HG02884 (cell line): ENCODE measurements around the gene GFM1.

Source experiments
- ATAC-seq: cut with Tn5 transposase; IDR thresholded peaks from one replicate; pipeline ENCODE4 v1.9.1; 2021; ENCODE audit warnings: mild to moderate bottlenecking, moderate library complexity; ENCODE audit not compliant: unreplicated experiment

The GFM1 gene

GRCh38 chr3:158644345-158644908, at the start of gene GFM1:
TSS of gene GFM1 (plus strand) at chr3:158644527. CDS start at chr3:158644635, 108 bp downstream.
- peak; percentile 99 for ATAC-seq

DNA sequence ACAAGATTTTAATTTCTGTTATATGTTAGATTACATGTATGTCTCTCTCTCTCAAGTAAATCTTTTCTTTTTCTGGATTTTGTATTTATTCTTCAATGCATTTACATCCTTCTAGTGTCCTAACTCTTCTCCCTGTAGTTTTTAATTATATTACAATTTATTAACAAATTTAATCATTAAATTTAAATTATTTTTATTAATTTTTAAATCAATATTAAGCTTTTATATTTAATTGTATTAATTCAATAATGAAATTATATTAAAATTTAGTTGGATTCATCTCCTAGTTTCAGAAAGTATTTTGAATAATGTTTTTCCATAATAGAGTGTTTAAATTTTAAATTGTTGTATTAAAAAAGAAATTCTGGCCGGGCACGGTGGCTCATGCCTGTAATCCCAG, 43.5 kb upstream of the GFM1 start:
- no peak for ATAC-seq

GRCh38 chr3:158602227-158602626, 42.1 kb upstream of the GFM1 start:
- no peak for ATAC-seq

DNA sequence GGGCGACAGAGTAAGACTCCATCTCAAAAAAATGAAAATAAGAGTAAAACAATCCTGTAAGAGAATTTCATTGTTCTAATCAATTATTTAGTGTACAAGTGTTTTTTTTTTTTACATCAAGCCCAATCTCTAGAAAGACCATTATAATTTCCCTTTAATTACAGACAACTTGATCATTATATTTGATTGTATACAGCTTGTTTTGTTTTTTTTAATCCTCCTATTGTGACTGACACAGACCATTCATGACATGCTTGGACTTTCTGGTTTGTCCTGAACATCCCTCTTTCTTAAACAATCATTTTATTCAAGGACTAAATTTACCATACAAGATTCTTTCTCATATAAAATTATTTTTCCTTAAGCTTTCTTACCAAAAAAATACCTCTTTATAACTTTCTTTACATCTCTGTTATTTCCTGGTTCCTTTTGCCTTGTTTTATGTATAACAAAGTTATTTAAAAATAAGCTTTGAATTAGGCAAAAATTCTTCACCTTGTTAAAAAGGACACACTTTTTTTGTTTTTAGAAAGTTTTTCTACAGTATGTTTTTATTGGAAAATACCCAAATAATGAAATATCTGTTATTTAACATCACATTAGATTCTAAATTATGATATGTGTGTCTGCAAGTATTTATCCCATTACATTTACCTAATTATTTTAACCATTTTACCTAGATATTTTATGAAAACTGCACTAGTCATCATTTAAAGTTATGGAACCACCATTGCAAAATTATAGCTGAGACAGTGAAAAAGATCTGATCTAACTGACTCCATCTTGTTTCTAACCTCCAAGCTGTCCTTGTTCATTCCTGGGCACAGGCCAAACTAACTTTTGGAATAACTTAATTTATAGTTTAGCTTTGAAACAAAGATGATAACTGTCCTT, 26.1 kb upstream of the GFM1 start:
- ATAC-seq: no peak

DNA sequence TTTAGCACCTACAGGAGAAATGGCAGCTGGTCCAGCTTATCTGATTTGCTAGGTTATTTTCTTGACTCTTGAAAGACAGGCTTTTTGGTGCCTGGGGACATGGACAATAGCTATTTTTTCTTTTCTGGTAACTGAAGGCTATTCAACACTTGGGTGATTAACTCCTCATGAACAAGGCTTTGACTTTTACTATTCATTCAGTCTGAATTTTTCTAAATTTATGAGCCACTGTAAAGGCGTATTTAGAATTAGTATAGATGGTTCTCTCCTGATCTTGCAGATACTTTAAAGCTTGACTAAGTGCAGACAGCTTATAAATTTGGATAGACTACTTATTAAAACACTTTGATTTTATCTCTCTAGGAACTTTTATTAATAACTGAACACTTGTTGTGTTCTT, 18.4 kb upstream of the GFM1 start:
- ATAC-seq: no peak

- no peak for ATAC-seq
These were observed 12.3 kb upstream of the GFM1 start for GRCh38 chr3:158631981-158632380.

DNA sequence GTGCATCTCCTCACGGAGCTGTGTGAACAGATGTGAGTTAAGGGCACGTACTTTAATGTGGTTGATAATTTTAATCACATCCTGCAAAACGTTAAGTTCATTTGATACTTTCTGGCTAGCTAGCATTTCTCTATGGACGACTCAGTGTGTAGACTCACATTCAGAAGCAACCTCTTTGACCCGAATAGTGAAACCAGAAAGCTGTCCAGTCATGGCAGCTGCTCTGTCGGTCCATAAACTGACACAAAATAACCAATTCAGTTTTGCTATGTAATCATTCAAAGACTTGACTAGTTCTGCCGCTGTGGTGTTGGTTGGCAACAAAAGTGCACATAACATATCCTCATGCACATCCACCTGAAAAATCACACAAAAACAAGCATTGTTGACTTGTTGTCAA, 3.7 kb upstream of the GFM1 start:
- ATAC-seq: no peak

DNA sequence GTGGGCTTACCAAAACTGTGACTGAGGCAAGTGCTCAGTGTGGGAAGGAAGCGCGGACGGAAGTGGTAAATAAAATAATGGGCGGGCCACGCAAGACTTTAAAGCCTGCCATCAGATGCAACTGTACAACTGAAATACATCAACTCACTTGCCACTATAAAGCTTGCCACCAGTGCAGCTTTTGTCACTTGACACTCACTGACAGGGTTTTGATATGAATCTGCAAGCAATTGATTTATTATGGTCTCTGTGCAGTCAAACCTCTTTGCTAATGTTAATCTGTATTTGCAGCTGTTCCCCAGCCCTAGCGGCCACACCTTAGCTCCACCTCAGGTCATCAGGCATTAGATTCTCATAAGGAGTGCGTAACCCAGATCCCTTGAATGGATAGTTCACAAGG, 2.3 kb upstream of the GFM1 start:
- ATAC-seq: no peak

GRCh38 chr3:158642474-158643210, 1.7 kb upstream of the GFM1 start:
- no peak for ATAC-seq

DNA sequence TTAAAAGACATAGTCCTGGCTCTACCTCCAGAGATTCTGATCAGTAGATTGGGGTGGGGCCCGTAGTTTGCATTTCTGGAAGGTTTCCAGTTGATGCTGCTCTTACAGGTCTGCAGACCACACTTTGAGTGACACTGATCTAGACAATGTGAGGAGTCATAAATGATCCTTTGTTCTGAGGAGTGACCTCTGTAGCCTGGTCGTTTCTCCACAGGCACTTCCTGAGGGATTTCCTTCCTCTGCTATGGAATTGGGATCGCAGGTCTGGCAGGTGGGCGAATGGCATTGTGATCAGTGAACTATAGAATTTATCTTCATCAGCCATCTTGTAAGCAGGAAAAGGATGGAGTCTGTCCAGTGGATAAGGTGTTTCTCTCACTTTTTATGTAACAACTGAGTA, 5.5 kb downstream of the GFM1 start:
- ATAC-seq: no peak

DNA sequence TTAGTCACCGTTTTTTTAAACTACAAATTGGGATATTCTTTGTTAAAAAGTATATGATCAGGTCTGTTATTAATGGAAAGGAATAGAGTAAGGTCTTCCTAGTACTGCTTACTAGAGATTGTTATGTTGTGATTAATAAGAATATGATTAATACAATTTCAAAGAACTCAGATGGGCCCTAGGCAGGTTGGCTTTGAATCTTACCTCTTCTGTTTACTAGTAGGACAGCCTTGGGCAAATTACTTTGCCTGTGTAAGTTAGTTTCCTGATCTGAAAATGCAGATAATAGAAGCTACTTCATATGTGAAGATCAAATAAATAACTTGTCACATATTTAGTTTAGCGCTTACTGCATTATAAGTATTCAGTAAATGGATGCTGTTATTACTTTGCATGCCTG, 6.9 kb downstream of the GFM1 start:
- no peak for ATAC-seq

DNA sequence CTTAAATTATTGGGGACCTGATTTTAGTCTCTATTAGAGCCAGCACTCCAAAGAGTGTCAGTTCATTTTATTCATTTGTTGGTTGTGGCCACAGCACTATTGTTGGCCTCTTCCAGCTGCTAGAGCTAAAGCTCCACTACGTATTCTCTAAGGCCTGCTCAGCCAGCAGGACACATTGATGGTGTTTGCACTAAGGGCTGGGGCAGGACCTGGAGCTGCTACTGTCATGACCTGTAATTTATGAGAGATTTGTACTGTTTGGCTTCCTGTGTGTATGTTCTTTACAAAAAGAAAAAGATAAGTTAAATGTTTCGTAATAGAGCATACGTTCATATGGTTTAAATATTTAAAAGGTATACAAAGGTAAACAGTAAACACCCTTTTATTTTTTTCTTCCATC, 8.1 kb downstream of the GFM1 start:
- no peak for ATAC-seq

- ATAC-seq: no peak
These were observed 14.6 kb downstream of the GFM1 start for GRCh38 chr3:158658889-158659288.

DNA sequence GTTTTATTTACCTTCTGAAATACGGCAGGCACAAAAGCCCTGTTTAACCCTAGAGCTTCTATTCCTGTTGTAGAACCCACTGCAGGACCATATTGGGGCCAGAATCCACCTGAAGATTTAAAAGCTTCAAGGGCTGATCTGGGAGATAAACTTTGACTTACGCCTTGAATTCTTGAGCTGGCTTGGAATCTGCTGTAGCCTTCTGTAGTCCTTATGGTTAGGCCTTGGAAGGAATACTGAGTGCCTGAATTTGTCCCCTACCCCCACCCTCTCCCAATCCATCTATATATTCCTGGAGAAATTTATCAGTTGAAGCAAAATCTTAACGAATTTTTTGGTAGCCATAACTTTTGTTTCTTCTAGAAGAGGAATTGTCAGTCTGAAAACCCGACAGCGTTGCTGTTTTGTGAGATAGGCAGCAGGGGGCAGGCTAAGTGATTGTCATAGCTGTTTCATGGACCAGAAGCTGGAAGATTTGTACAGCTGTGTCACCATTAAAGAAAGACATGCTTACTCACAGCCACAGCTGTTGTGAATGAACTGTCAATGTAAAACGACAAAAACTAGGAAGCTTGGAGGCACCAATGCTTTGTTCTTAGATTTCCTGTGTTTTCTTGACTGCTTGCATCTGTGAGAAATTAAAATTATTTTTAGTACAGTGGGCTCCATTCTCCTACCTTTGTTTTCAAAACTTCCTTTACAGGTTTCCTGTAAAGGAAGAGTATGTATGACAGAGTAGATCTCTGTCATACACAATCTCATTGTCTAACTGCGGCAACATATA, 15.3 kb downstream of the GFM1 start:
- peak; percentile 94 for ATAC-seq

DNA sequence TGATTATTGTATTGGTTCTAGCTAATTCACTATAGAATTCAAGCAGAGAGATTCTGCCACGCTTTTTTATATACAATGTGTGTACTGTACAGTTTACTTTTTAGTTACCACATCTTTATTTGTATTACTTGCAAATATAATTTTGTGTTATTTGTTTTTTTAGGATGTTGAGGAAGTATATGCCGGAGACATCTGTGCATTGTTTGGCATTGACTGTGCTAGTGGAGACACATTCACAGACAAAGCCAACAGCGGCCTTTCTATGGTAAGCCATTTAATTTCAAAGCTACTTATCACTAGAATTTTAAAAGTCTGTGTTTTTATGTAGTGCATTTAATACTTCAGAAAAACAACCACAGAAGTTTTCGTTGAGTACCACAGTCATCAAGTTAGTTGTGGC, 16.4 kb downstream of the GFM1 start:
- no peak for ATAC-seq

- no peak for ATAC-seq
These were observed 18.9 kb downstream of the GFM1 start for GRCh38 chr3:158663246-158663645.

DNA sequence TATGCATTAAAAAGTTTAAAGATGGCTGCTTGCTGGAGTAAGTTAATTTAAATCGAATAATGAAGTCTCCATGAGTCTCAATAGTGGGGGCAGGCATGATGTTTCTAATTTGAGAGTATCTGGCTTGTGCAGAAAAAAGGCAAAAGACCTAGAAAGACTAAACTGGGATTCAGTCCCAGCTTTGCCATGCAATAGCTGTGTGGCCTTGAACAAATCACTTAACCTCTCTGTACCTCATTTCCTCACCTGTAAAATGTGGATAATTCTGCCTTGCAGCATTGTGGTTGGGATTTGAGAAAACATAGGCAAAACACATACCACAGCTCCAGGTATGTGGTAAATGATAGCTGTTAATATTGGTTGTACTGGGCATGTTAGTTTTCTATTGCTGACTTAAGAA, 19.5 kb downstream of the GFM1 start:
- ATAC-seq: no peak

DNA sequence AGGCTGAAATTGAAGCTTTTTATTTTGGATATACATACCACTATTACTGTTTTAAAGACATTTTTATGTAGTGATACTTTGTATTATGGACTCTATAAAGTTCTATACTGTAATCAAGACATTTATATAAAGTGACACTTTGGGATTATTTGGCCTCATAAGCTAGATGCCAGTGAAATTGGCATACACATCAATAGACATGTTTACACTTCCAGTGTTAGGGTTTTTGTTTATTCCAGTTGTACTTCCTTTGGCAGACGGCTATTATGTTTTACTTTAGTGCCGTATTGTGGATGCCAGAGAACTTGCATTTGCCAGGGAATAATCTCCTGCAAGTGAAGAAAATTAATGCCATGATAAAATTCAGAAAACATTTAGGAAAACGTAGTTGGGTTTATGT, 22.1 kb downstream of the GFM1 start:
- ATAC-seq: no peak

- ATAC-seq: no peak
These were observed 24.2 kb downstream of the GFM1 start for GRCh38 chr3:158668506-158668905.

DNA sequence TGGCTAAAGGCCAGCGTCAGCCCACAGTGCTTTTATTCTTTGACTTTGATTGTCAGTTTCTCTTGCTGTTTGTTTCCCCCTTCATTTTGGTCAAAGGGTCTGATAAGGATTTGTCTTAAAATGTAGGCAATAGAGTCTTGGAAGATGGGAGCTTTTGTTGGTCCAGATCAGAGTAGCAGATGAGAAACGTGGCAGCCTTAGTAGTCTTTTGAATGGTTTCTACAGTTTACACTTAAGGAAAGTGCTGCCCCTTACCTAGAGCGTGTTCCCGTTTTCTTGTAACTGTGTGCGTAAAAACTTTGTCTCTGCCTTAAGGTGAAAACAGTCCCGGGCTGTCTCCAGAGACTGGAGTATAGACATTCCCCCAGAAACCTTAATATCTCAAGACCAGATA, 27.5 kb downstream of the GFM1 start:
- ATAC-seq: peak; percentile 8
